Measurements from ENCODE around the gene PLCL2. TPM values are rescaled to one million over a fixed set of nuclear protein-coding genes. Genes with fewer than 3 reads are reported as not detected.

Gene PLCL2
- total and polyA plus RNA-seq, 9 donors: 12.6 to 54.2 (median 24.7) TPM

DNA sequence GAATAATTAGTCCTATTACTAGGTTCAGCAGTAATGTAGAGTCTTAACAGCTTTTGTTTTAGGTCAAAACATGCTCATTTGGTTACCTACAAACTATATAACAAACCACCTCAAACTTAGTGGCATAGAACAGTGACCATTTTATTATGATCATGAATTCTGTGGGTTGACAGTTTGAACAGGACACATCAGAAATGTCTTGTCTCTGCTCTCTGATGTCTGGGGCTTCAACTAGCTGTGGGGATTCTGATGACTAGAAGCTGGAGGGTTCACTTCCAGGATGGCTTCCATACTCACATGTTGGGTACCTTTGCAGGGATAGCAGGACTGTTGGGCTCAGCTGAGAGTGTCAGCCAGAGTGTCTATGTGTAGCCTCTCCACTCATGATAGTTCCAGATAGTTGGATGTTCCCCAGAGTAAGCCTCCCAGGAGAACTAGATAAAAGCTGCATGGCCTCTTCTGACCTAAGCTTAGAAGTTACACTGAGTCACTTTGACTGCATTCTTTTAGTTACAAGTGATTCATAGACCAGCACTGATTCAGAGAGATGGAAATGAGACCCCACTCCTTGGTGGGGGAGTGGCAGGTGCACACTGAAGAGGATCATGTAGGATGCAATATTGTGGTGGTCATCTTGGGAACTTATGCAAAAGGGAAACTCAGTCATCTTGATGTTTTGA, 32.6 kb downstream of the PLCL2 start:
- intact Hi-C loops (cut with DNase I): no loop called here
- TF ChIP-seq POLR2A (IDR thresholded peaks at IDR 0.05) (no peak), EP300 (IDR thresholded peaks at IDR 0.05) (no peak)
- TF ChIP-seq, protein P1, sequence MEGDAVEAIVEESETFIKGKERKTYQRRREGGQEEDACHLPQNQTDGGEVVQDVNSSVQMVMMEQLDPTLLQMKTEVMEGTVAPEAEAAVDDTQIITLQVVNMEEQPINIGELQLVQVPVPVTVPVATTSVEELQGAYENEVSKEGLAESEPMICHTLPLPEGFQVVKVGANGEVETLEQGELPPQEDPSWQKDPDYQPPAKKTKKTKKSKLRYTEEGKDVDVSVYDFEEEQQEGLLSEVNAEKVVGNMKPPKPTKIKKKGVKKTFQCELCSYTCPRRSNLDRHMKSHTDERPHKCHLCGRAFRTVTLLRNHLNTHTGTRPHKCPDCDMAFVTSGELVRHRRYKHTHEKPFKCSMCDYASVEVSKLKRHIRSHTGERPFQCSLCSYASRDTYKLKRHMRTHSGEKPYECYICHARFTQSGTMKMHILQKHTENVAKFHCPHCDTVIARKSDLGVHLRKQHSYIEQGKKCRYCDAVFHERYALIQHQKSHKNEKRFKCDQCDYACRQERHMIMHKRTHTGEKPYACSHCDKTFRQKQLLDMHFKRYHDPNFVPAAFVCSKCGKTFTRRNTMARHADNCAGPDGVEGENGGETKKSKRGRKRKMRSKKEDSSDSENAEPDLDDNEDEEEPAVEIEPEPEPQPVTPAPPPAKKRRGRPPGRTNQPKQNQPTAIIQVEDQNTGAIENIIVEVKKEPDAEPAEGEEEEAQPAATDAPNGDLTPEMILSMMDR (IDR thresholded peaks at IDR 0.05): no peak

GRCh38 chr3:16917980-16918682, 33.4 kb downstream of the PLCL2 start:
- H3K36me3 ChIP-seq: no peaks in the 10 kb centered on the region
- H3K27me3 ChIP-seq: no peaks in the 10 kb centered on the region
- no peak for DNase-seq
- H3K27ac ChIP-seq: no peak overlapping the region
- H3K4me3 ChIP-seq: no peak overlapping the region
- no peak for TF ChIP-seq POLR2A (IDR thresholded peaks at IDR 0.05)
- TF ChIP-seq, protein P1 (IDR thresholded peaks at IDR 0.05): no peak
- TF ChIP-seq EP300 (IDR thresholded peaks at IDR 0.05): no peak
- peaks cover 4% of the 10 kb centered on the region for H3K4me1 ChIP-seq (ENCODE audit: insufficient read depth)
- no peaks in the 10 kb centered on the region for H3K9me3 ChIP-seq
- intact Hi-C loops (cut with DNase I): no loop called here
- WGBS, 3 donors: 95 to 99% (median 95%) methylated on average over 3 of the region's 3 CpGs

More for the DNA sequence above, 32.6 kb downstream of the PLCL2 start:
- Histone ChIP-seq H3K9me3 (no peaks in the 10 kb centered on the region), H3K27me3 (no peaks in the 10 kb centered on the region), H3K36me3 (no peaks in the 10 kb centered on the region), H3K27ac (no peak overlapping the region), H3K4me1 (ENCODE audit: insufficient read depth) (peaks cover 2% of the 10 kb centered on the region), H3K4me3 (no peak overlapping the region)
- no peak for DNase-seq

- intact Hi-C loops (cut with DNase I): no loop called here
- H3K4me1 ChIP-seq (ENCODE audit: insufficient read depth): peaks cover 6% of the 10 kb centered on the region
- H3K27me3 ChIP-seq: no peaks in the 10 kb centered on the region
- no peaks in the 10 kb centered on the region for H3K36me3 ChIP-seq
- TF ChIP-seq EP300 (IDR thresholded peaks at IDR 0.05): no peak
- TF ChIP-seq POLR2A (IDR thresholded peaks at IDR 0.05): no peak
- TF ChIP-seq, protein P1 (IDR thresholded peaks at IDR 0.05): no peak
- H3K27ac ChIP-seq: no peak overlapping the region
- DNase-seq: no peak
- no peaks in the 10 kb centered on the region for H3K9me3 ChIP-seq
- H3K4me3 ChIP-seq: no peak overlapping the region
Measured at GRCh38 chr3:16918683-16919025, 33.9 kb downstream of the PLCL2 start.

GRCh38 chr3:16923112-16923511, 38.4 kb downstream of the PLCL2 start:
- intact Hi-C loops (cut with DNase I): no loop called here
- Histone ChIP-seq H3K36me3 (no peaks in the 10 kb centered on the region), H3K4me3 (no peak overlapping the region), H3K9me3 (no peaks in the 10 kb centered on the region), H3K27me3 (no peaks in the 10 kb centered on the region), H3K27ac (no peak overlapping the region), H3K4me1 (ENCODE audit: insufficient read depth) (peaks cover 4% of the 10 kb centered on the region)
- DNase-seq: no peak
- TF ChIP-seq EP300 (IDR thresholded peaks at IDR 0.05) (no peak), POLR2A (IDR thresholded peaks at IDR 0.05) (no peak)
- TF ChIP-seq, protein P1 (IDR thresholded peaks at IDR 0.05): no peak
- WGBS, 3 donors: 94 to 98% (median 97%) methylated on average over 2 of the region's 2 CpGs

Data from ovary (tissue), 9 donors.